HK-2 (cell line): ENCODE data around the gene ITGAX.
"Not testable (repeated sequence)": the region's sequence is repeated elsewhere in the genome, so short reads cannot be mapped to it uniquely, and the experiment has no call there.

Experiments
- DNase-seq: peaks from one replicate; pipeline ENCODE4 v3.0.0-alpha.2; 2018; ENCODE audit not compliant: unreplicated experiment

ITGAX gene

GRCh38 chr16:31409433-31409832 lies 54.5 kb downstream of the ITGAX start:
- DNase-seq, result peak; percentile 25

DNA sequence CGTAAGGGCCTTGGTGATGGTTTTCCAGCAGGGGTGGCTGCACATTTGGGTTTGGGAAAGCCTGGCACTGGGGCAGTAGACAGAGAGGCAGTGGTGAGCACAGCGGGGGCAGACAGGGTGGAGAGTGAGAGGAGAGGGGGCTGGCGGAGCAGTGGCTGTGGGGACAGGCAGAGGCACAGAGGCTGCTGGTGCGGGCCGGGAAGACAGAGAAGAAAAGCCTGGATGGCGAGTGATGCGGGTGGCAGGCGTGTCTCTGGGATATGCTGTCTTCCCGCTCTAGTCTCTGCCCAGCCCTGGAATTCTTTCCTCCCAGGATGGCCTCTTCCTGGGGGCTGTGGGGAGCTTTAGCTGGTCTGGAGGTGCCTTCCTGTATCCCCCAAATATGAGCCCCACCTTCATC lies 55.1 kb downstream of the ITGAX start:
- DNase-seq, result no peak

GRCh38 chr16:31411024-31411844 lies 56.3 kb downstream of the ITGAX start:
- DNase-seq, result no peak

DNA sequence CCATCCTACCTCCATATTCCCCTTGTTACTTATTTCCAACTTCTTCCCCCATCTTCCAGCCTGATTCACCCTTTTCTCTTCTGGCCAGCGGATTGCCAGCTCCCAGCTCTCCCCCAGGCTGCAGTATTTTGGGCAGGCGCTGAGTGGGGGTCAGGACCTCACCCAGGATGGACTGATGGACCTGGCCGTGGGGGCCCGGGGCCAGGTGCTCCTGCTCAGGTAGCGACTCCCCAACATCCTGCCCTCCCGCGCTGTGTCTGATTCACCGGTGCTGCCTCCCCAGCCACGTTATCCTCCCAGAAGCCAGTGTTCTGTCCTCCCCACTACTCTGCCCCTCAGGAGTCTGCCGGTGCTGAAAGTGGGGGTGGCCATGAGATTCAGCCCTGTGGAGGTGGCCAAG lies 57.8 kb downstream of the ITGAX start:
- no peak for DNase-seq

GRCh38 chr16:31413381-31413780 lies 58.4 kb downstream of the ITGAX start:
- no peak for DNase-seq

DNA sequence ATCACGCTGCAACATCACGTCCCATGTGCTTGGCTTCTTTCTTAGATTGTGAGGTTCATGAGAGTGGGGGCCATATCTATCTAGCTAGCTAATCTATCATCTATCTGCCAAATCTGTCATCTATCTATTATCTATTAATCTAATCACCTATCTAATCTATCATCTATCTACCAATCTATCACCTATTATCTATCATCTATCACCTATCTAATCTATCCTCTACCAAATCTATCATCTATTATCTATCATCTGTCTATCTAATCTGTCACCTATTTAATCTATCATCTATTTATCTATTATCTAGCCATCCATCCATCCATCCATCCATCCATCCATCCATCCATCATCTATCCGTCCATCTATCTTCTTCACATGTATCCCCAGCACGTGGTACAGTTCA lies 59.0 kb downstream of the ITGAX start:
- no peak for DNase-seq

- DNase-seq, result no peak
Measured at GRCh38 chr16:31414706-31415105, 59.7 kb downstream of the ITGAX start.

DNA sequence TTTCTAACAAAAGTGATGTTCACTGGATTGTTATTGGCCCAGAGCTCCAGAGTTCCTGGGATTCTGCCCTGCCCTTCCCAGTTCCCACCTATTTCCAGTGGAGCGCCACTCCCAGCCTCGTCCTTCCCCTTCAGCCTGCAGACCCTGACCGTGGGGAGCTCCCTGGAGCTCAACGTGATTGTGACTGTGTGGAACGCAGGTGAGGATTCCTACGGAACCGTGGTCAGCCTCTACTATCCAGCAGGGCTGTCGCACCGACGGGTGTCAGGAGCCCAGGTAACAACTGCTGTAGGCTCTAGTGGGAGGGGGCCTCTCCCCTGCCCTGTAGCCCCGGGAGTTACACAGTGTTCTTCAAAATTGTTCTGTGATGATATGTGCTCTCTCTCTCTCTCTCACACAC lies 61.4 kb downstream of the ITGAX start:
- DNase-seq, result no peak

DNA sequence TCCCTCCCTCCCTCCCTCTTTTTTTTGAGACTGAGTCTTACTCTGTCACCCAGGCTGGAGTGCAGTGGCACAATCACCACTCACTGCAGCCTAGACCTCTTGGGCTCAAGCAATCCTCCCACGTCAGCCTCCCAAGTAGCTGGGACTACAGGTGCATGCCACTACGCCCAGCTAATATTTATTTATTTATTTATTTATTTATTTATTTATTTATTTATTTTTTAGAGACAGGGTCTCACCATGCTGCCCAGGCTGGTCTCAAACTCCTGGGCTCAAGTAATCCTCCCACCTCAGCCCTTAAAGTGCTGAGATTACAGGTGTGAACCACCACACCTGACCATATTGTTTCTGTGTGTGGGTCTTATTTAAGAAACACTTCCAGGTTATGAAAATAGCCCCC lies 62.1 kb downstream of the ITGAX start:
- not testable (repeated sequence) for DNase-seq

DNA sequence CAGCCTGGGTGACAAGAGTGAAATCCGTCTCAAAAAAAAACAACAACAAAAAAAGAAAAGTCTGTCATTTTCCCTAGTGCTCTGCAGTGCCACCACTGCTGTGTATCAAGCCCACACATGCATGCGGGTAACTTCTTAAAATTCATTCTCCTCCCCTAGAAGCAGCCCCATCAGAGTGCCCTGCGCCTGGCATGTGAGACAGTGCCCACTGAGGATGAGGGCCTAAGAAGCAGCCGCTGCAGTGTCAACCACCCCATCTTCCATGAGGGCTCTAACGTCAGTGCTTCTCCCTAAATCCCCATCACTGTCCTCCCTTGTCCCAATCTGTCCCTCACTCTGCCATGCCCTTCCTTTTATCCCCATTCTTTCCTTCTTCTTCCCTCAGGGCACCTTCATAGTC lies 62.9 kb downstream of the ITGAX start:
- no peak for DNase-seq

- no peak for DNase-seq
Measured at GRCh38 chr16:31420037-31420436, 65.1 kb downstream of the ITGAX start.

DNA sequence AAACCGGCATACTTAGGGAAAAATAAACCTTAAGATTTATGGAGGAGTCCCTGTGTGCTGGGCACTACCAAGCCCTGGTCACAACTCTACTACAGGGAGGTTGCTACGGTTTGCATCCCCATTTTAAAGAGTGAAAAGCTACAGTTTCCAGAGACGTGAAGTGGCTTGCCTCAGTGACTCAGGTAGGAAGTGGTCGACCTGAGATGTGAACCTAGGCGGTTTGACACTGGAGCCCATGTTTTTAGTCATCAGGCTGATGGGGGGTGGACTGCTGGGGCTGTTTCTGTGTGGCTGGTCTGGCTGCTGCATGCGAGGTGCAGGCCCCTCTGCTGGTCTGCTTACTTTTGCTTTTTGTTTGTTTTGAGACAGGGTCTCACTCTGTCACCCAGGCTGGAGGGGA lies 66.6 kb downstream of the ITGAX start:
- DNase-seq, result no peak

DNA sequence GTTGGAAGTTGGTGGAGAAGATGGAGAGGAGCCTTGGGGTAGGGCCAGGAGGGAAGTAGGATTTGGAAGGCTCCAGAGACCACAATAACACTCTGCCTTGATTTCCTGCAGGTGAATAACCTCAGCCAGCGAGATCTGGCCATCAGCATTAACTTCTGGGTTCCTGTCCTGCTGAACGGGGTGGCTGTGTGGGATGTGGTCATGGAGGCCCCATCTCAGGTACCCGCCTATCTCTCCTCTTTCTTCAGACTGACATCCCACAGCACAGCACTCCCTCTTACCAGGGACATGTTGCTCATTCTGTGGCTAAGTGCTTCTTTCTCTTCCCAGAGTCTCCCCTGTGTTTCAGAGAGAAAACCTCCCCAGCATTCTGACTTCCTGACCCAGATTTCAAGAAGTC lies 68.3 kb downstream of the ITGAX start:
- no peak for DNase-seq

- DNase-seq, result no peak
Measured at GRCh38 chr16:31423801-31424200, 68.8 kb downstream of the ITGAX start.

DNA sequence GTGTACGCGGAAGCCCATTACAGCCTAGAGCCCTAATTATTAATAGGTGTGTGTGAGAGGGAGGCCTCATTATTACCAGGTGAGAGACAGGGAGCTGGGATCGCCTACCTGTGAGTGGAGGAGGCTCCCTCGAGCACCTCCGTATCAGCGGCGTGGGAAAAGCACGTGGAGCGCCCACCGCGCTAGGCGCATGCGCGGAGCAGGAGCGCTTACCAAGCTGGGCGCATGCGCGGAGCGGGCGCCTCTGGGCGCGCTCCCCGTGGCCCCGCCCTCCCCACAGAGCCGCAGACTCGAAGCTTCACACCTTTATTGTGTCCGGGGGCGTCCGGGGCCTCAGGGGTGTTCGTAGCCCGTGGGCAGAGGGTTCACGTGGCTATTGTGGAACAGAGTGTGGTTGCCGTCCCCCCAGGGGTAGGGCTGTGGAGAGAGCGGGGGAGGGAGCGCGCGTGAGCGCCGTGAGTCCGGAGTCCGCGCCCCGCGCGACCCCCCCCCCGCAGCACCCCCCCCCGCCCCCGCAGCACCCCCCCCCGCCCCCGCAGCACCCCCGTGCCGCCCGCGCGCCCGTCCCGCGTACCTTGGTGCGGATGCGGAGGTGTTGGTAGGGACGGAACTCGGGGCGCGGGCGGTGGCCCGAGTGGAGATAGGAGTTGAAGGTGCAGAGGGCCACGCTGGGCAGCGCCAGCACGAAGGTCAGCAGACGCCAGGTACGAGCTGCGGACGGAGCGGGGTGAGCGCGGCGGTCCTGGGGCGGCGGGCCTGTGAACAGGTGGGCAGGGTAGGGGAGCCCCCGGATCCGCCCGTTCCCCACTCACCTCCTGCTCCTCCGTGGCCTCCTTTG lies 72.7 kb downstream of the ITGAX start:
- peak; percentile 91 for DNase-seq

GRCh38 chr16:31428279-31428597 lies 73.3 kb downstream of the ITGAX start, which contains the start of gene COX6A2:
Gene COX6A2, minus strand, starts transcription at chr16:31428360. Its CDS starts 35 bp downstream, at chr16:31428325.
- no peak for DNase-seq

- no peak for DNase-seq
Measured at GRCh38 chr16:31428638-31429247, 73.8 kb downstream of the ITGAX start.

DNA sequence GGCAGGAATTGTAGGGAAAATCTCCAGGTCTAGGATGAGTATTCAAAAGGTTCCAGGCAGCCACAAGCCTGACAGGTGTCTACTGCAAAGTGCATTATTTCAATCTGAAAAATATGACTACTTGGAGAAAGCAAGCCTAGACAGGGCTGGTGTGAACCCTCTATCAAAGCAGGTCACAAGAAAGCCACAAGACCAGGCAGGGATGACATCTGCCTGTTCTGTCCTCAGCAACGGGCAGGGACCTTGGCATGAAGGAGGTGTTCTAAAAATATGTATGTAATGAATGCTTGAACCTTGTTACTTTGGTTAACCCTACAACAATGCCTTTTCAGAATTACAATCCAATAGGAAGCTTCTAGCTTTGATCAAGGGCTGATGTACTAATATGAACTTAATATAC lies 74.3 kb downstream of the ITGAX start:
- no peak for DNase-seq

DNA sequence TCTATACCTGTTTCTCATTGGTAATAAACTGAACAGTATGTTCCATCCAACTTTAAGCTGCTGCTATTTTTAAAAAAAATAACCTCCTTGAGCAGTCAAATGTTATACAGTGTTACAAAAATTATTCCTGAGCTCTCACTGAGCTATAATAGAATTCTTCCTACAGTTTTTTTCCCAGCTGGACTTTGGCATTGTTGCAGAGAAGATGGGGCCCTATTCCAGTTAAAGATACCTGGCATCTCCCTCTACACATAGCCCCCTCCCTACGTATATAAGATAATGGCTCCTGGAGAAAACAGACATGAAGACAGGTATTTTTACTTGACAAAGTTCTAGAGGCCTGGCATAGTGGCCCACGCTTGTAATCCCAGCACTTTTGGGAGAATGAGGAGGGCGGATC lies 74.8 kb downstream of the ITGAX start:
- no peak for DNase-seq

- DNase-seq, result no peak
Measured at GRCh38 chr16:31430380-31431052, 75.5 kb downstream of the ITGAX start.
